Measurements from ENCODE around the gene UBASH3A. TPM values are rescaled to one million over a fixed set of nuclear protein-coding genes. Genes with fewer than 3 reads are reported as not detected.

Gene UBASH3A
- total RNA-seq, 4 donors from 2014 or later = 0.40 TPM; not detected in 3

- Histone ChIP-seq H3K27ac (no peak overlapping the region), H3K36me3 (no peaks in the 10 kb centered on the region), H3K4me3 (no peak overlapping the region), H3K4me1 (no peaks in the 10 kb centered on the region), H3K9me3 (peaks cover 0 to 21% (median 0%) of the 10 kb centered on the region in 3 donors), H3K27me3 (peaks cover 47% of the 10 kb centered on the region)
- no CpG with 5 or more reads among the region's 6 CpGs for WGBS, 2 donors (ENCODE audit: low coverage in 1 of 2)
- no peak for ATAC-seq
- TF ChIP-seq, protein P1, sequence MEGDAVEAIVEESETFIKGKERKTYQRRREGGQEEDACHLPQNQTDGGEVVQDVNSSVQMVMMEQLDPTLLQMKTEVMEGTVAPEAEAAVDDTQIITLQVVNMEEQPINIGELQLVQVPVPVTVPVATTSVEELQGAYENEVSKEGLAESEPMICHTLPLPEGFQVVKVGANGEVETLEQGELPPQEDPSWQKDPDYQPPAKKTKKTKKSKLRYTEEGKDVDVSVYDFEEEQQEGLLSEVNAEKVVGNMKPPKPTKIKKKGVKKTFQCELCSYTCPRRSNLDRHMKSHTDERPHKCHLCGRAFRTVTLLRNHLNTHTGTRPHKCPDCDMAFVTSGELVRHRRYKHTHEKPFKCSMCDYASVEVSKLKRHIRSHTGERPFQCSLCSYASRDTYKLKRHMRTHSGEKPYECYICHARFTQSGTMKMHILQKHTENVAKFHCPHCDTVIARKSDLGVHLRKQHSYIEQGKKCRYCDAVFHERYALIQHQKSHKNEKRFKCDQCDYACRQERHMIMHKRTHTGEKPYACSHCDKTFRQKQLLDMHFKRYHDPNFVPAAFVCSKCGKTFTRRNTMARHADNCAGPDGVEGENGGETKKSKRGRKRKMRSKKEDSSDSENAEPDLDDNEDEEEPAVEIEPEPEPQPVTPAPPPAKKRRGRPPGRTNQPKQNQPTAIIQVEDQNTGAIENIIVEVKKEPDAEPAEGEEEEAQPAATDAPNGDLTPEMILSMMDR (IDR thresholded peaks at IDR 0.05) = no peak
- TF ChIP-seq POLR2AphosphoS5 (IDR thresholded peaks at IDR 0.05) = no peak
- TF ChIP-seq POLR2A (IDR thresholded peaks at IDR 0.05) = no peak
- TF ChIP-seq EP300 (IDR thresholded peaks at IDR 0.05) = no peak
Observed at GRCh38 chr21:42382915-42383314, 20.8 kb upstream of the UBASH3A start.

GRCh38 chr21:42383331-42383730, 20.4 kb upstream of the UBASH3A start:
- Histone ChIP-seq H3K27ac (no peak overlapping the region), H3K4me3 (no peak overlapping the region), H3K27me3 (peaks cover 51% of the 10 kb centered on the region), H3K9me3 (peaks cover 0 to 21% (median 0%) of the 10 kb centered on the region in 3 donors), H3K4me1 (no peaks in the 10 kb centered on the region), H3K36me3 (no peaks in the 10 kb centered on the region)
- peak; percentile 36 for ATAC-seq
- TF ChIP-seq POLR2AphosphoS5 (IDR thresholded peaks at IDR 0.05) (no peak), POLR2A (IDR thresholded peaks at IDR 0.05) (no peak), EP300 (IDR thresholded peaks at IDR 0.05) (no peak)
- TF ChIP-seq, protein P1 (IDR thresholded peaks at IDR 0.05) = no peak
- WGBS, 2 donors (ENCODE audit: low coverage in 1 of 2) = no CpG with 5 or more reads among the region's 6 CpGs

- Histone ChIP-seq H3K27ac (no peak overlapping the region), H3K36me3 (no peaks in the 10 kb centered on the region), H3K4me1 (no peaks in the 10 kb centered on the region), H3K27me3 (peaks cover 61% of the 10 kb centered on the region), H3K4me3 (no peak overlapping the region), H3K9me3 (peaks cover 0 to 21% (median 0%) of the 10 kb centered on the region in 3 donors)
- TF ChIP-seq, protein P1 (IDR thresholded peaks at IDR 0.05) = no peak
- TF ChIP-seq POLR2A (IDR thresholded peaks at IDR 0.05) (no peak), POLR2AphosphoS5 (IDR thresholded peaks at IDR 0.05) (no peak)
- ATAC-seq = no peak
- WGBS, 2 donors (ENCODE audit: low coverage in 1 of 2) = 24 to 56% methylated on average over 4 to 7 of the region's 8 CpGs
Observed at GRCh38 chr21:42384156-42384945, 19.4 kb upstream of the UBASH3A start.

- Histone ChIP-seq H3K36me3 (no peaks in the 10 kb centered on the region), H3K27ac (no peak overlapping the region)
Observed at GRCh38 chr21:42384989-42385388, 18.7 kb upstream of the UBASH3A start.

More at GRCh38 chr21:42384989-42385388, 18.7 kb upstream of the UBASH3A start:
- peaks cover 63% of the 10 kb centered on the region for H3K27me3 ChIP-seq
- TF ChIP-seq POLR2A (IDR thresholded peaks at IDR 0.05) (no peak), POLR2AphosphoS5 (IDR thresholded peaks at IDR 0.05) (no peak), EP300 (IDR thresholded peaks at IDR 0.05) (no peak)
- TF ChIP-seq, protein P1 (IDR thresholded peaks at IDR 0.05) = no peak
- no peak for ATAC-seq
- no peak overlapping the region for H3K4me3 ChIP-seq
- 67 to 100% methylated on average over 1 of the region's 2 CpGs for WGBS, 2 donors (ENCODE audit: low coverage in 1 of 2)
- H3K9me3 ChIP-seq = peaks cover 0 to 21% (median 0%) of the 10 kb centered on the region in 3 donors
- H3K4me1 ChIP-seq = no peaks in the 10 kb centered on the region
